Camera-type eye (tissue), 1 donor: ENCODE results near the gene CHST3. TPM values are rescaled to one million over a fixed set of nuclear protein-coding genes. Genes with fewer than 3 reads are reported as not detected.

Experiments used
- total RNA-seq: library from RNA; depleted of rRNA; stranded (reverse); fragments of >200 nt; gene quantifications from one replicate; pipeline ENCODE4 v1.2.3, GENCODE V29; 2014

CHST3 gene, protein sequence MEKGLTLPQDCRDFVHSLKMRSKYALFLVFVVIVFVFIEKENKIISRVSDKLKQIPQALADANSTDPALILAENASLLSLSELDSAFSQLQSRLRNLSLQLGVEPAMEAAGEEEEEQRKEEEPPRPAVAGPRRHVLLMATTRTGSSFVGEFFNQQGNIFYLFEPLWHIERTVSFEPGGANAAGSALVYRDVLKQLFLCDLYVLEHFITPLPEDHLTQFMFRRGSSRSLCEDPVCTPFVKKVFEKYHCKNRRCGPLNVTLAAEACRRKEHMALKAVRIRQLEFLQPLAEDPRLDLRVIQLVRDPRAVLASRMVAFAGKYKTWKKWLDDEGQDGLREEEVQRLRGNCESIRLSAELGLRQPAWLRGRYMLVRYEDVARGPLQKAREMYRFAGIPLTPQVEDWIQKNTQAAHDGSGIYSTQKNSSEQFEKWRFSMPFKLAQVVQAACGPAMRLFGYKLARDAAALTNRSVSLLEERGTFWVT
- total RNA-seq, result 28.3 TPM

DNA sequence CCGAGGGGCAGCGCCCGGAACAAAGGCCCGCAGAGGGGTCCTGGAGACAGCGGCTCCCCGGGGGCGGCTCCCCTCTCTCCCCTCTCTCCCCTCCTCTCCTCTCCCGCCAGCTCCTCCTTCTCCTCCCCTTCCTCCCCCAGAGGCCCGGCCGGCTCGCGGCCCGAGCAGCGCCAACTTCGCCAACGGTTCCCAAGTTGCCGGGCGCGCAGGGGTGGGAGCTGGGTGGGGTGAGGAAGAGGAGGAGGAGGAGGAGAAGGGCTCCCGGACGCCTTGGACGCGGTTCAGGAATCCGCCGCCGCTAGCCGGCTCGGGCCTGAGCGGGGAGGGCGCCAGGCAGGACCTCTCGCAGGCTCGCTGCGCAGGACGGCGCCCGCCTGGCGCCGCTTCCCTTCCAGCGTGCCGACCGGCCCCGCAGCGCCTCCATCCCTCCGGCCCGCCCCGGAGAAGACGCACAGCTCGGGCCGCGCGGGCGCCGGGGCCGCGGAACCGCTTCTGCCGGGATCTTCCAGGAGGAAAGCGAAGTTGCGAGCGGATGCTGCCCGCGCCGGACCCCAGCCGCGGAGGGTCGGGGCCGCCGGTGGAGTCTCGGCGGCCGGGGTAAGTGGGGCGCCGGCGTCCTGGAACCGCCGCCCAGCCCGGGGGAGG, at the start of gene CHST3:
Gene CHST3, plus strand, starts transcription at position 298 of the 645 bp plus-strand sequence. CDS start 41,448 bp downstream, outside the sequence.

Other genes starting within 250 kb of the CHST3 start
- 0.11 TPM for gene C10orf105, start 244.6 kb upstream of the CHST3 start, total RNA-seq
- gene VSIR, start 190.9 kb upstream of the CHST3 start, total RNA-seq, result 15.4 TPM
- 674 TPM for gene PSAP, start 113.1 kb upstream of the CHST3 start, total RNA-seq
- gene SPOCK2, start 124.2 kb downstream of the CHST3 start, total RNA-seq, result 28.6 TPM